Measurements from ENCODE around the gene ABLIM1. TPM values are rescaled to one million over a fixed set of nuclear protein-coding genes. Genes with fewer than 3 reads are reported as not detected.

Gene ABLIM1
- total and polyA plus RNA-seq, 2 of the 13 experiments (the other 11 are each of a cell fraction or from before 2014, with no cell fraction given): 59.4 to 92.7 TPM

DNA sequence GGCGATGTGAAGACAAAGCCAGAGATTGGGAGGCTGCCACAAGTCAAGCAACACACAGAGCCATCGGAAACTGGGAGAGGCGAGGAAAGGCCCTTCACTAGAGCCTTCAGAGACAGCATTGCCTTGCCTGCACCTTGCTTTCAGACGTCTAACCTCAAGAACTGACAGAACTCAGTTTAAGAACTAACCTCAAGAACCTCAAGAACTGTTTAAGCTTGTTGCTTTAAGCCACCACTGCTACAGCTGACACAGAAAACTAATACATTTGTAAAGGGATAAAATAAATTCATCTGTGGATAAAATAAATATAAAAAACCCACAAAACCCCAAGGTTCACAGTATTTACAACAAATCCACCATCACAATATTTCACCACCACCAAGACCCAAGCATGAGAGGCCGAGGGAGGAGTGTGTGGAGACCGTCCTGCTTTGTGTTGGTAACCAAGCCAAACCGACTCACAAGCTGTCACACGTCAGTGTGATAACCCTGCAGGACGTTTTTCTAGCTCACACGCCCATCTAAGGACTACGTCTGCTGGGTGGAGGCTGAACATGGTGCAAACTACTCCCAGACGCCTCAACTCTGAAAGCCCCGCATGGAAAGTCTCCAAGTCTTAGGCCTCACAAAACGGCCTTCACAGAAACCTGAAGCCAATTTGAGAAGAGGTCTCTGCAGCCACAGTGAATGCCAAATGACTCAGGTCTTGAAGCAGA, 116.8 kb downstream of the ABLIM1 start:
- 71% methylated on average over 14 of the region's 14 CpGs for WGBS (ENCODE audit: low lambda C conversion rate)

More for the DNA sequence above, 116.8 kb downstream of the ABLIM1 start:
- no peak overlapping the region for H3K27ac ChIP-seq (ENCODE audit: extremely low read length, insufficient read depth, low read length)
- BruUV-seq (replicated peaks): no TSS peak
- in situ Hi-C loops (cut with HindIII; ENCODE audit: extremely low pct_ligation_motif_present, low pct_unique_long_range_greater_than_20kb) (no loop called here), intact Hi-C loops (cut with micrococcal nuclease; ENCODE audit: unreplicated experiment) (no loop called here)
- no peaks in the 10 kb centered on the region for H3K27me3 ChIP-seq (ENCODE audit: control insufficient read depth in 1 of 2, insufficient read depth in 2 of 2, low read length in 2 of 2)
- CTCF ChIA-PET (ENCODE audit: low intra/inter-chr PET ratio, low total read pairs): no interaction called here
- peaks cover 13% of the 10 kb centered on the region for H3K4me1 ChIP-seq (ENCODE audit: insufficient read depth, low read length)
- POLR2A ChIA-PET: no interaction called here
- H3K9me3 ChIP-seq (ENCODE audit: low read length): no peaks in the 10 kb centered on the region
- no peak overlapping the region for H3K9ac ChIP-seq (ENCODE audit: insufficient read depth, low read depth, low read length)
- no peak for ATAC-seq
- FAIRE-seq: no peak
- no peaks in the 10 kb centered on the region for H4K20me1 ChIP-seq (ENCODE audit: insufficient read depth, low read length)
- no peaks in the 10 kb centered on the region for H3K79me2 ChIP-seq (ENCODE audit: insufficient read depth, low read length)
- H3K4me2 ChIP-seq (ENCODE audit: low read depth, low read length): no peak overlapping the region
- no peaks in the 10 kb centered on the region for H3K36me3 ChIP-seq (replicated peaks in 1 of 2; ENCODE audit: control insufficient read depth in 1 of 2, insufficient read depth in 2 of 2, low read length in 2 of 2)
- no peak for DNase-seq (ENCODE audit: low spot score)
- no peak overlapping the region for H2AFZ ChIP-seq (ENCODE audit: low read length)
- TF ChIP-seq, protein P1, sequence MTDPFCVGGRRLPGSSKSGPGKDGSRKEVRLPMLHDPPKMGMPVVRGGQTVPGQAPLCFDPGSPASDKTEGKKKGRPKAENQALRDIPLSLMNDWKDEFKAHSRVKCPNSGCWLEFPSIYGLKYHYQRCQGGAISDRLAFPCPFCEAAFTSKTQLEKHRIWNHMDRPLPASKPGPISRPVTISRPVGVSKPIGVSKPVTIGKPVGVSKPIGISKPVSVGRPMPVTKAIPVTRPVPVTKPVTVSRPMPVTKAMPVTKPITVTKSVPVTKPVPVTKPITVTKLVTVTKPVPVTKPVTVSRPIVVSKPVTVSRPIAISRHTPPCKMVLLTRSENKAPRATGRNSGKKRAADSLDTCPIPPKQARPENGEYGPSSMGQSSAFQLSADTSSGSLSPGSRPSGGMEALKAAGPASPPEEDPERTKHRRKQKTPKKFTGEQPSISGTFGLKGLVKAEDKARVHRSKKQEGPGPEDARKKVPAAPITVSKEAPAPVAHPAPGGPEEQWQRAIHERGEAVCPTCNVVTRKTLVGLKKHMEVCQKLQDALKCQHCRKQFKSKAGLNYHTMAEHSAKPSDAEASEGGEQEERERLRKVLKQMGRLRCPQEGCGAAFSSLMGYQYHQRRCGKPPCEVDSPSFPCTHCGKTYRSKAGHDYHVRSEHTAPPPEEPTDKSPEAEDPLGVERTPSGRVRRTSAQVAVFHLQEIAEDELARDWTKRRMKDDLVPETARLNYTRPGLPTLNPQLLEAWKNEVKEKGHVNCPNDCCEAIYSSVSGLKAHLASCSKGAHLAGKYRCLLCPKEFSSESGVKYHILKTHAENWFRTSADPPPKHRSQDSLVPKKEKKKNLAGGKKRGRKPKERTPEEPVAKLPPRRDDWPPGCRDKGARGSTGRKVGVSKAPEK (CRISPR knock-in tag; IDR thresholded peaks at IDR 0.05; ENCODE audit: borderline replicate concordance): no peak
- TF ChIP-seq GATAD1 (CRISPR knock-in tag; IDR thresholded peaks at IDR 0.05) (no peak), TCF12 (IDR thresholded peaks at IDR 0.05) (no peak), TCF12 (CRISPR knock-in tag; IDR thresholded peaks at IDR 0.05) (no peak), ZNF776 (CRISPR knock-in tag; IDR thresholded peaks at IDR 0.05) (no peak), ZNF549 (CRISPR knock-in tag; IDR thresholded peaks at IDR 0.05) (no peak), PRMT3 (CRISPR knock-in tag; IDR thresholded peaks at IDR 0.05; ENCODE audit: borderline replicate concordance, low read depth) (no peak), HDAC1 (CRISPR knock-in tag; IDR thresholded peaks at IDR 0.05) (no peak), ZNF558 (CRISPR knock-in tag; IDR thresholded peaks at IDR 0.05; ENCODE audit: borderline replicate concordance) (no peak), GPN1 (CRISPR knock-in tag; IDR thresholded peaks at IDR 0.05; ENCODE audit: borderline replicate concordance) (no peak), ZSCAN29 (CRISPR knock-in tag; conservative IDR thresholded peaks at IDR 0.05) (no peak), MLLT10 (CRISPR knock-in tag; IDR thresholded peaks at IDR 0.05) (no peak), SNAI1 (CRISPR knock-in tag; IDR thresholded peaks at IDR 0.05; ENCODE audit: borderline replicate concordance) (no peak), ZNF607 (CRISPR knock-in tag; IDR thresholded peaks at IDR 0.05; ENCODE audit: borderline replicate concordance) (no peak), MZF1 (CRISPR knock-in tag; IDR thresholded peaks at IDR 0.05; ENCODE audit: borderline replicate concordance) (no peak)
- TF ChIP-seq, protein P2, sequence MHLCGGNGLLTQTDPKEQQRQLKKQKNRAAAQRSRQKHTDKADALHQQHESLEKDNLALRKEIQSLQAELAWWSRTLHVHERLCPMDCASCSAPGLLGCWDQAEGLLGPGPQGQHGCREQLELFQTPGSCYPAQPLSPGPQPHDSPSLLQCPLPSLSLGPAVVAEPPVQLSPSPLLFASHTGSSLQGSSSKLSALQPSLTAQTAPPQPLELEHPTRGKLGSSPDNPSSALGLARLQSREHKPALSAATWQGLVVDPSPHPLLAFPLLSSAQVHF (CRISPR knock-in tag; IDR thresholded peaks at IDR 0.05): no peak
- TF ChIP-seq, protein P3, sequence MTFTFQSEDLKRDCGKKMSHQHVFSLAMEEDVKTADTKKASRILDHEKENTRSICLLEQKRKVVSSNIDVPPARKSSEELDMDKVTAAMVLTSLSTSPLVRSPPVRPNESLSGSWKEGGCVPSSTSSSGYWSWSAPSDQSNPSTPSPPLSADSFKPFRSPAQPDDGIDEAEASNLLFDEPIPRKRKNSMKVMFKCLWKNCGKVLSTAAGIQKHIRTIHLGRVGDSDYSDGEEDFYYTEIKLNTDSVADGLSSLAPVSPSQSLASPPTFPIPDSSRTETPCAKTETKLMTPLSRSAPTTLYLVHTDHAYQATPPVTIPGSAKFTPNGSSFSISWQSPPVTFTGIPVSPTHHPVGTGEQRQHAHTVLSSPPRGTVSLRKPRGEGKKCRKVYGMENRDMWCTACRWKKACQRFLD (CRISPR knock-in tag; IDR thresholded peaks at IDR 0.05; ENCODE audit: borderline replicate concordance): no peak
- TF ChIP-seq, protein P4, sequence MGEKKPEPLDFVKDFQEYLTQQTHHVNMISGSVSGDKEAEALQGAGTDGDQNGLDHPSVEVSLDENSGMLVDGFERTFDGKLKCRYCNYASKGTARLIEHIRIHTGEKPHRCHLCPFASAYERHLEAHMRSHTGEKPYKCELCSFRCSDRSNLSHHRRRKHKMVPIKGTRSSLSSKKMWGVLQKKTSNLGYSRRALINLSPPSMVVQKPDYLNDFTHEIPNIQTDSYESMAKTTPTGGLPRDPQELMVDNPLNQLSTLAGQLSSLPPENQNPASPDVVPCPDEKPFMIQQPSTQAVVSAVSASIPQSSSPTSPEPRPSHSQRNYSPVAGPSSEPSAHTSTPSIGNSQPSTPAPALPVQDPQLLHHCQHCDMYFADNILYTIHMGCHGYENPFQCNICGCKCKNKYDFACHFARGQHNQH (CRISPR knock-in tag; IDR thresholded peaks at IDR 0.05): no peak
- TF ChIP-seq, protein P5, sequence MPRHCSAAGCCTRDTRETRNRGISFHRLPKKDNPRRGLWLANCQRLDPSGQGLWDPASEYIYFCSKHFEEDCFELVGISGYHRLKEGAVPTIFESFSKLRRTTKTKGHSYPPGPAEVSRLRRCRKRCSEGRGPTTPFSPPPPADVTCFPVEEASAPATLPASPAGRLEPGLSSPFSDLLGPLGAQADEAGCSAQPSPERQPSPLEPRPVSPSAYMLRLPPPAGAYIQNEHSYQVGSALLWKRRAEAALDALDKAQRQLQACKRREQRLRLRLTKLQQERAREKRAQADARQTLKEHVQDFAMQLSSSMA (CRISPR knock-in tag; IDR thresholded peaks at IDR 0.05): no peak
- H3K4me3 ChIP-seq (replicated peaks in 1 of 3; ENCODE audit: insufficient read depth in 1 of 3, low read depth in 2 of 3, low read length in 3 of 3): no peak overlapping the region

Data from HepG2 (cell line).